ENCODE results near the gene ZBTB20.

ZBTB20 gene

DNA sequence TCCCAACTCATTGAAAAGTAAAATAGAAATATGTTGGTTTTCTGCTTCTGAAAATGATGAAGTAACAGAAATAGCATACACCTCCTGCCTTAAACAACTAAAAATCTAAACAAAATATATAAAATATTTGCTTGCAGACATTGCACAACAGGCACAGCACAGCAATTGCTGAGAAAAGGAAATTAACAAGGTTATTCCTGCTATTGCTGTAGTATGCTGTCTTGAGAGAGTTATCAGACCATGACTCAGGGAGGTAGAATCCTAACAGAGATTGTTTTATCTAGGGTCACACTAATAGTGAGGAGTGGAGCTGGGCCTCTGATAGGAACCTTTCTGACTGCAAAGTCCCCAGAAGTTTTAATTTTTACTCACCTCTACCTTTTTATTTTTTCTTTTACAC, 72.6 kb downstream of the ZBTB20 start:
- TF ChIP-seq, protein P1, sequence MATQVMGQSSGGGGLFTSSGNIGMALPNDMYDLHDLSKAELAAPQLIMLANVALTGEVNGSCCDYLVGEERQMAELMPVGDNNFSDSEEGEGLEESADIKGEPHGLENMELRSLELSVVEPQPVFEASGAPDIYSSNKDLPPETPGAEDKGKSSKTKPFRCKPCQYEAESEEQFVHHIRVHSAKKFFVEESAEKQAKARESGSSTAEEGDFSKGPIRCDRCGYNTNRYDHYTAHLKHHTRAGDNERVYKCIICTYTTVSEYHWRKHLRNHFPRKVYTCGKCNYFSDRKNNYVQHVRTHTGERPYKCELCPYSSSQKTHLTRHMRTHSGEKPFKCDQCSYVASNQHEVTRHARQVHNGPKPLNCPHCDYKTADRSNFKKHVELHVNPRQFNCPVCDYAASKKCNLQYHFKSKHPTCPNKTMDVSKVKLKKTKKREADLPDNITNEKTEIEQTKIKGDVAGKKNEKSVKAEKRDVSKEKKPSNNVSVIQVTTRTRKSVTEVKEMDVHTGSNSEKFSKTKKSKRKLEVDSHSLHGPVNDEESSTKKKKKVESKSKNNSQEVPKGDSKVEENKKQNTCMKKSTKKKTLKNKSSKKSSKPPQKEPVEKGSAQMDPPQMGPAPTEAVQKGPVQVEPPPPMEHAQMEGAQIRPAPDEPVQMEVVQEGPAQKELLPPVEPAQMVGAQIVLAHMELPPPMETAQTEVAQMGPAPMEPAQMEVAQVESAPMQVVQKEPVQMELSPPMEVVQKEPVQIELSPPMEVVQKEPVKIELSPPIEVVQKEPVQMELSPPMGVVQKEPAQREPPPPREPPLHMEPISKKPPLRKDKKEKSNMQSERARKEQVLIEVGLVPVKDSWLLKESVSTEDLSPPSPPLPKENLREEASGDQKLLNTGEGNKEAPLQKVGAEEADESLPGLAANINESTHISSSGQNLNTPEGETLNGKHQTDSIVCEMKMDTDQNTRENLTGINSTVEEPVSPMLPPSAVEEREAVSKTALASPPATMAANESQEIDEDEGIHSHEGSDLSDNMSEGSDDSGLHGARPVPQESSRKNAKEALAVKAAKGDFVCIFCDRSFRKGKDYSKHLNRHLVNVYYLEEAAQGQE (IDR thresholded peaks at IDR 0.05; ENCODE audit: insufficient read depth in 1 of 2, low read depth in 2 of 2, low read length in 2 of 2), result no peak
- no peak for TF ChIP-seq FOXP2 (optimal IDR thresholded peaks at IDR 0.05; ENCODE audit: borderline replicate concordance, extremely low read depth, extremely low read length, insufficient read depth)
- TF ChIP-seq POLR2AphosphoS5 (IDR thresholded peaks at IDR 0.05; ENCODE audit: low read depth, low read length), result no peak
- no peak for TF ChIP-seq TAF1 (IDR thresholded peaks at IDR 0.05; ENCODE audit: borderline replicate concordance, insufficient read depth, low read length)
- no peak for TF ChIP-seq SIN3A (IDR thresholded peaks at IDR 0.05; ENCODE audit: borderline replicate concordance, insufficient read depth, low read length)

DNA sequence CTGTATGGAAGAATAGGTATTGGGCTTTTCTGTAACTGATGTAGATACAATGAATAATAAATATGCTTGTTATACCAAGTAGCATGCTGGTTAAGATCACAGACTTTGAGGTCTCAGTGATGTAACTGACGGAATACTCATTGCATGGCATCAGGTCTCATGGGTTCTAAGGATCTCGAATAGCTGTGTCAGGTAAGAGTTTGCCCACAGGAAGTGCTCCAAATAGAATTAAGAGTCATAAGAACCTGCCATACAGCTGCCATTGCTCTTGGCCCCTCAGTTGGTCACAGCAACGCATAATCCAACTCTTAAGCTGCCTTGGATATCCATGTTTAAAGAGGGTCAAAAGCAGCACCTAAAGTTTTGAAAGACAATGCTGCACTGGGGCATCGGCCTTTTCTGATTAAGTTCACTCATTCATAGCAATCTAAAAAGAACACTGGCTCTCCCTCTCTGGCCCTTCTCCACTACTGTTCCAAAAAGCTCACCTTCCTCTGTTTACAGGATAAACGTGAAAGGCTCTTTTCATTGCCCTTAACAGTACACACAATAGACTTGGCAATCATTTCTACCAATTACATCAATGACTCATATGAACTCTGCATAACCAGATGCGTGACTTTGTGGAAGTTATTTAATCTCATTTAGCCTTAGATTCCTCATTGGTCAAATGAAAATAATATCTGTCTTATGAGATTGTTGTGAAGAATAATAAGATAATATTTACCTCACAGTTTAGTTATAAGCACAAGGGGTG, 74.6 kb downstream of the ZBTB20 start:
- TF ChIP-seq SIN3A (IDR thresholded peaks at IDR 0.05; ENCODE audit: borderline replicate concordance, insufficient read depth, low read length) (no peak), POLR2AphosphoS5 (IDR thresholded peaks at IDR 0.05; ENCODE audit: low read depth, low read length) (no peak), TAF1 (IDR thresholded peaks at IDR 0.05; ENCODE audit: borderline replicate concordance, insufficient read depth, low read length) (no peak), FOXP2 (optimal IDR thresholded peaks at IDR 0.05; ENCODE audit: borderline replicate concordance, extremely low read depth, extremely low read length, insufficient read depth) (no peak)
- TF ChIP-seq, protein P1 (IDR thresholded peaks at IDR 0.05; ENCODE audit: insufficient read depth in 1 of 2, low read depth in 2 of 2, low read length in 2 of 2), result no peak

DNA sequence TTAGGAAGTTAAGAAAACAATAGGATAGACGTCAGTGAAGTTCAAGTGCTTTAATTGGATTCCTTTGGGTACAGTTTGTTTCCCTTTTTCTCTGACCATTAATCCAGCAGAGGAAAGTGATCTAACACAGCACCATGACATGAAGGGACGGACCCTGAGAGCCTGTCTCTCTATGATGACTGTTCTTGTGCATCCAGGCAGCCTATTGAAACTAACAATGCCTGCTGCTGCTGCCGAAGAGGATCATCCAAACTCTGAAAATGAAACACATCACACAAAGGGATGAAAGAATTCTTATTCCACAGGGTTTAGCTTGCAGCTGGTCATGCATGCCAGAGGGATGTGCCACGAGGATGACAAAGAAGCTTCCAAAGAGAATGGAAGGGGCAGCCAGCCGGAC, 75.5 kb downstream of the ZBTB20 start:
- TF ChIP-seq TAF1 (IDR thresholded peaks at IDR 0.05; ENCODE audit: borderline replicate concordance, insufficient read depth, low read length), result no peak
- TF ChIP-seq POLR2AphosphoS5 (IDR thresholded peaks at IDR 0.05; ENCODE audit: low read depth, low read length), result no peak
- no peak for TF ChIP-seq FOXP2 (optimal IDR thresholded peaks at IDR 0.05; ENCODE audit: borderline replicate concordance, extremely low read depth, extremely low read length, insufficient read depth)
- no peak for TF ChIP-seq SIN3A (IDR thresholded peaks at IDR 0.05; ENCODE audit: borderline replicate concordance, insufficient read depth, low read length)
- TF ChIP-seq, protein P1 (IDR thresholded peaks at IDR 0.05; ENCODE audit: insufficient read depth in 1 of 2, low read depth in 2 of 2, low read length in 2 of 2), result no peak

DNA sequence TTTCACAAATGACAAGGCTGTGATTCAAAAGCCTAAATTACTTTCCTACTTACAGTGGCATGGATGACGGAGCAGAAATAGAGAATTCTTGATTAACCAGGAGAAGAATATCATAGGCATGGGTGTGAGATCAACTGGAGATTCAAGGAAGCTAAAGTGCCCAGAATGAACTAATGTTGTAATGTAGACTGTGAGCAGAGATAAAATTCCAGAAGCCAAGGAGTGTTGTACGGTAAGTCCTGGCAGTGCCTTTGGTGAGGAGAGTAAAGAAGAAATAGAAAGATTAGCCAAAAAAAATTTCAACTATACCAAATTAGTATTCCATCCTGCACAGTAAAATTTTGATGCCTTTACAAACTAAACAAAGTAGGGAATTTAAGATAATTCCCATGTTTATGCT, 75.9 kb downstream of the ZBTB20 start:
- TF ChIP-seq SIN3A (IDR thresholded peaks at IDR 0.05; ENCODE audit: borderline replicate concordance, insufficient read depth, low read length) (no peak), FOXP2 (optimal IDR thresholded peaks at IDR 0.05; ENCODE audit: borderline replicate concordance, extremely low read depth, extremely low read length, insufficient read depth) (no peak), TAF1 (IDR thresholded peaks at IDR 0.05; ENCODE audit: borderline replicate concordance, insufficient read depth, low read length) (no peak), POLR2AphosphoS5 (IDR thresholded peaks at IDR 0.05; ENCODE audit: low read depth, low read length) (no peak)
- TF ChIP-seq, protein P1 (IDR thresholded peaks at IDR 0.05; ENCODE audit: insufficient read depth in 1 of 2, low read depth in 2 of 2, low read length in 2 of 2), result no peak
